ENCODE measurements around the gene EWSR1. TPM values are rescaled to one million over a fixed set of nuclear protein-coding genes. Genes with fewer than 3 reads are reported as not detected.
A peak's percentile ranks its signal among the peaks of the same experiment; 100 is the strongest.

The EWSR1 gene
- total RNA-seq, 1 donor from 2014 or later, result 156 TPM

DNA sequence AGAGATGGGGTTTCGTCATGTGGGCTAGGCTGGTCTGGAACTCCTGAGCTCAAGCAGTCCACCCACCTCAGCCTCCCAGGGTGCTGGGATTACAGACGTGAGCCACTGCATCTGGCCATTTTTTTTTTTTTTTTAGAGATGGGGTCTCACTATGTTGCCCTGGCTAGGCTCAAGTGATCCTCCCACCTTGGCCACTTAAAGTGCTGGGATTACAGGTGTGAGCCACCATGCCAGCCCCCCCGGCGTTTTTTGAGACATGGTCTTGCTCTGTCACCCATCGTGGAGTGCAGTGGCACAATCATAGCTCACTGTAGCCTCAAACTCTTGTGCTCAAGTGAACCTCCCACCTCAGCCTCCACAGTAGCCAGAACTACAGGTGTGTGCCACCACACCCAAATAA lies 16.8 kb upstream of the EWSR1 start:
- no peak for DNase-seq

GRCh38 chr22:29251981-29252911 lies 15.8 kb upstream of the EWSR1 start:
- DNase-seq, result no peak

GRCh38 chr22:29253561-29254285 lies 14.3 kb upstream of the EWSR1 start:
- no peak for DNase-seq

DNA sequence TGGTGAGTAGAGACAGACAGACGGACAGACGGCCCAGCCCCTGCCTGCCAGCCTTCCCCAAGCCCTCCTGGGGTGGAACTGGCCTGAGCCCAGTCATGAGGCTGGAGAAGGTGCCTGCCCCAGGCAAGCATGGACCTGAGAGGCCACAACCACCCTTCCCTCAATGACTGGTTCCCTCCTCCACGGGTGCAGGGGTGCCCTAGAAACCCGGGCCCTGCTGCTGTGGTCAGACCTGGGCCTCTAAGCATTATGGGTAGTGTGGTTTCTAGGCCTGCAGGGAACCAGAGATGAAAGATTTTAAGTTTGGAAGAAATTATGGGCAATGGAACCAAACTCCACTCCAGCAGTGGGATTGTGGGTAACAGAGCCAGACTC lies 13.8 kb upstream of the EWSR1 start:
- no peak for DNase-seq

DNA sequence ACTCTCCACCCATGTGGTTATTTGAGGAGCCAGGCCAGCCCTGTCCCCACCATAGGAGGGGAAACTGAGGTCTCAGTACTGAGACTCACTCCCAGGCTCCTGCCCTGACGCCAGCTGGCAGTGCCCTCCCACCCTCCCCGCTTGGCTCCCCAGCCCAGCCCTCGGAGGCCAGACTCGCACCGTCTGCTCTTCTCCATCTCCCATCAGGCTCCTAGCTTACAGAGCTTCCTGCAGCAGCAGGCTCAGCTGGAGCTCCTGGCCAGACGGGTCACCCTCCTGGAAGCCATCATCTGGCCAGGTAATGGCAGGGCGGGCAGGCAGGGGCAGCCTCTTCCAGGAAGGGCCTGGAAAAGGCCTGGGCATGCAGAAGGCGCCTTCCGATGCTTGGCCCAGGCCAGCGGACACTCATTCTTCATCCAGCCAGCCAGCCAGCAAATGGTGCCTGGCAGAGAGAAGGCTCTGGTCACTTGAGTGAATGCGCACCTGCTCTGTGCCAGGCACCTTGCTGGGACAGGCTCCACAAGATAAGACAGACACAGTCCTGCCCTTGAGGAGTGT lies 12.9 kb upstream of the EWSR1 start:
- no peak for DNase-seq

DNA sequence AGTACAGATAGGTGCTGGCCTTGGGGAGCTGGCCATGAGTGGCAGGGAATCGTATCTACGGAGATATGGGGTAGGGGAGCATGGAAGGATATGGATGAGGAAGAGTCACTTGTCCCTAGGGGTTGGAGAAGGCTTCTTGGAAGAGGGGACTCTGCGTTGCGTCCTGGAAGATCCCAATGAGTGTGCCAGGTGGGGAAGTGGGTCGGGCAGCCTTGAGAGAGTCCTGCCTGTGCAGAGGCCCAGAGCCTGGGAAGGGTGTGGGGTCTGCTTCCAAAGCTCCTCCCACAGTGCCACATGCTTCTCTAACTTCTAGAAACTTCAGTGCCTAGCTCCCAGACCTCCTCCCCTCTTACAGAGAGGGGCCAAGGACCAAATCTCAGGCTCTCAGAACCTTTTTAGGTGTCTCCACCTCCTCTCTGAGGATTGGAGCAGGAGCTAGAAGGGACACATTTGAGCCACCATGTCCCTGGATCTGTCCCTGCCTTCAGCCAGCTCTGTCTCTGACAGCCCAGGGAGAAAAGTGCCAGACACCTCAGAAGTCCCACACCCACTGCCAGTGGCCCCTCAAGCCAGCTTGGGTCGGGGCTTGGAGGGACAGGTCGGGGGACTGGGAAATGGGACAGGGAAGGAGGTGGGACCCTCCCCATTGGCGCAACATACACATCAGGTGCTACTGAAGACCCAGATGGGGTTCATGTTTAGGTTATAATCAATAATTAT lies 11.3 kb upstream of the EWSR1 start:
- DNase-seq, result no peak

DNA sequence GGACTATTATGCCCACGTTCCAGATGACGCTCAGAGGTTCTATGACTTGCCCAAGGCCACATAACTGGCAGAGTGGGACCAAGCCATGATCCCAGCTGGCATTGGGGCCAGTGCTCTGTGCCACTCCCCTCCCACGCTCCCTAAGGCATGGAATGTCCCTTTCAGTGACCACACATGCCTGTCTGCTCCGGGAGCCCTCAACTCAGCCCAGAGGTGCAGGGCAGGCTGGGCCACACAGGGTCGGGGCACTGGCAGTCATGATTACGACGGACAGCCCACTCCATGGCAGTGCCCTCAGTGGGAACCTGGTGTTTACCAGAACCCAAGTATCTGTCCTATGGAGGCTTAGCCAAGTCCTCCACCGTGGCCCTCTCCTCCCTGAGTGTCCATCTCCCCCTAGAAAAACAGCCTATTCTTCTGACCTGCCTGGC lies 10.3 kb upstream of the EWSR1 start:
- no peak for DNase-seq

GRCh38 chr22:29258407-29259252 lies 9.4 kb upstream of the EWSR1 start:
- no peak for DNase-seq

DNA sequence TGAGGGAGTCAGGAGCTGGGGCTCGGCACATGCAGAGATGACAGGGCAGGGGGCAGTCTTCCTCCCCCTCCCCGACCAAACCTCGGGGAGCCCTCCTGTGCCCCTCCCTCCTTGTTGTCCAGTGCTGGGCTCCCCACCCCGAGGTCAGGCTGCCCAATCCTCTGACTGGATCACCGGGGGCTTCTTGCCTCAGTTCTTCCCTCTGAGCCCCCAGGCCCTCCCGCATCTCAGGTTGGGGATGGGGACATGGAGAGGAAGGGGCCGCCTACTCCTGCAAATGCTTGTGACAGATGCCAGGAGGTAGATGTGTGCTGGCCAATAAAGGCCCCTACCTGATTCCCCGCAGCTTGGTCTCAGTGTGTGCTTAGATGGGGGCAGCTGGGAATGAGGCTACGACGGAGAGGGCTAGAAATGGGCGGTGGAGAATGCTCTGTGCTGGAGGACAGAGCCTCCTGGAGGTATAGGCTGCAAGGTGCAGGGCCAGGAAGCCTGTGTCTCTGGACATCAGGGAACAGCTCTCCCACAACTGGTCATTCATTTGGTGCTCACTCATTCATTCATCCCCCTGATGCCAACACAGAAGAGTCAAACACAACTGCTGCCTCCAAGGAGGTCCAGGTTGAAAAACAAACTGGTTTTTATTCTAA lies 8.7 kb upstream of the EWSR1 start:
- no peak for DNase-seq

- DNase-seq, result no peak
Observed at GRCh38 chr22:29260031-29260560, 8.0 kb upstream of the EWSR1 start.

- no peak for DNase-seq
Observed at GRCh38 chr22:29260601-29261315, 7.3 kb upstream of the EWSR1 start.

GRCh38 chr22:29263791-29264276 lies 4.2 kb upstream of the EWSR1 start:
- no peak for DNase-seq

DNA sequence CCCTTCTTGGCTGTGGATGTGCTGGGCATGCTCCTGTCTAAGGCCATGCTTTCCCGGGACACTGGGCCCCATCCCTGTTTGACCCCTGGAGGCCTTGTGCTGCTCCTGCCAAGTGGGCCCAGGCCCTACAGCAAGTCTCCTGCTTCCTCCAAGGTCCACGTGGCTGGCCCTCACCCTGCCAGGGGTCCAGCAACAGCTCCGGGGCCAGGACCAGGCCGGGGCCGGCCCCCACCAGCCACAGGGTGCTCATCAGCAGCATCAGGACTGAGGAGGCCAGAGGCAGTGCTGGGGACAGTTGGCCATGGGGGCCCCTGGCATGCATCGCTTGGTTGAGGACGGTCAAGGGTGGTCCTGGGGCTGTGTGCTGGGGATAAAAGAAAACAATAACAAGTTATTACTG lies 2.8 kb upstream of the EWSR1 start:
- no peak for DNase-seq

- DNase-seq, result no peak
Observed at GRCh38 chr22:29265929-29266328, 2.1 kb upstream of the EWSR1 start.

DNA sequence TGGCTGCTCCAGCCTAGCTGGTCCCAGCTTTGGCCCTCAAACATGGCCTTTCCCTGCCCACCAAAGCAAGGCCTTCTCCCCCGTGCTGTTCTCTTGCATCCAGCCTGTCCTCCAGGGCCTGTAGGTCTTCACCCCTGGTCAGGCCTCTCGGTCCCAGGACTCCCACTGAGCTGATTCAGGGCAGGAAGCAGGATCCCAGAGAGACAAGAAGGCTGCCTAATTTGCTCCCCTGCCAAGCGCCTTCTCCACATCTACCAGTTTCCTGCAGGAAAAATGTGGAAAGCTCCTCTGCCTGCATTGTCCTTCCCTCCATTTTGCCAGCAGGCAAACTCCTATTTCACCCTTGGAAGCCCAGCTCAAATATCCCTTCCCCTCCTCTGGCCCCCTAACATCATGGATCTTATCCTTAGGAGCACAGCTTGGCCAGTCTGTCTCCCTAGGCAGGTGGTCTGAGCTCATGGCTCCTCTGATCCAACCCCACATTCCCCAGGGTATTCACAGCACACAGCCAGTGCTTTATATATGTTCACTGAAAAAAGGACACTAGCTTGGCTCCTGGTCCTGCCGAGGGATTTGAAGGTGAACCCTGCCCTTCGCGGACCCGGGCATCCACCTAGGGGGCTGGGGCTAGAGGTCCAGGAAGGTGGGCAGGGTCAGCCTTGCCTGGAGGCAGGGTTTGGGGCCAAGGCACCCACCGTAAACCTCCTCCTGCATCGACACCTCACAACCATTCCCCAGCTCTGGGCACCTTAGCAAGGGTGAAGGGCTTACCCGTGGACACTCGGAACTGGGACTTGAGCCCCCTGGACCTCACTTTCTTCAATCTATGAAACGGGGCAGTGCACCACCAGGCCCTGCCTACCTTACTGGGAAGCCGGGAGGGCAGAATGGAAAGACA lies 1.3 kb upstream of the EWSR1 start:
- peak; percentile 23 for DNase-seq

DNA sequence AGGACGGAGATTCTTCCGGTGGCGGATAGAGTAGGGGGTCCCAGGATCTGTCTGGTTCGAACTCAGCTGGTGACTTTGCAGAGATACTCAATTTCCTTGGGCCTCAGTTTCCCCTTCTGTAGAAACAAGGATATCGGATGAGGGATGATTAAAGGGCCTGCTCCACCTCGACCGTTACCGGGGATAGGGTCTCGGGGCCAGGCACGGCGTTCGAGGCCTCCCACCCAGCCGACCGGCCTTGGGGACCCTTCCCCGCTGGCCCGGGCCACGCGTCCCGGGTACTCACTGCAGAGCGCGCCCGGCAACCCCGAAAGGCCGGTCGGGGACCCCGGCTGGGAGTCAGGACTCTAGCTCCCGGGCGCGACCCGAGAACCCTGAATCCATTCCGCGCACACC lies 608 bp upstream of the EWSR1 start:
- no peak for DNase-seq

GRCh38 chr22:29268511-29269229 lies 602 bp downstream of the EWSR1 start:
- peak; percentile 63 for DNase-seq

- peak; percentile 22 for DNase-seq
Observed at GRCh38 chr22:29269230-29269604, 1.1 kb downstream of the EWSR1 start.
